Fibroblast of skin of abdomen (primary cell): ENCODE data around the gene CPNE2.

ENCODE experiments used
- DNase-seq: peaks from one replicate; pipeline ENCODE4 v3.0.0-alpha.2; 2013

The CPNE2 gene

GRCh38 chr16:57196753-57197152 lies 104.4 kb downstream of the CPNE2 start:
- no peak for DNase-seq
